Mammary epithelial cell (primary cell): Measurements from ENCODE around the gene KCTD7.

ENCODE experiments used
- CTCF ChIP-seq, 2 donors: IDR thresholded peaks in 1 of 2; conservative IDR thresholded peaks in 1 of 2; 2 replicates each; pipeline ENCODE4 v1.5.1; 2011 to 2012; ENCODE audit warnings: inconsistent platforms in 2 of 2, low read length in 2 of 2, mild to moderate bottlenecking in 2 of 2, control low read depth in 1 of 2, low read depth in 1 of 2; ENCODE audit not compliant: insufficient read depth in 1 of 2; ENCODE audit errors: extremely low read depth in 1 of 2
- EZH2 ChIP-seq: IDR thresholded peaks from 2 replicates; pipeline ENCODE4 v1.6.1; 2012; ENCODE audit warnings: low read length, inconsistent platforms, borderline replicate concordance

GRCh38 chr7:66642186-66642585, 13.5 kb downstream of the KCTD7 start:
- TF ChIP-seq CTCF (conservative IDR thresholded peaks at IDR 0.05 in 1 of 2, IDR thresholded peaks at IDR 0.05 in 1 of 2; ENCODE audit: extremely low read depth in 1 of 2, insufficient read depth in 1 of 2, low read depth in 1 of 2, low read length in 2 of 2) (no peak), EZH2 (no peak)
